ENCODE data around the gene ZNF423. TPM values are rescaled to one million over a fixed set of nuclear protein-coding genes. Genes with fewer than 3 reads are reported as not detected.

ZNF423 gene
- total RNA-seq, 1 donor from 2014 or later = 49.8 TPM

GRCh38 chr16:49600976-49601375 is 254.9 kb downstream of the ZNF423 start:
- no peaks in the 10 kb centered on the region for H3K27me3 Mint-ChIP-seq
- TF ChIP-seq, protein P1, sequence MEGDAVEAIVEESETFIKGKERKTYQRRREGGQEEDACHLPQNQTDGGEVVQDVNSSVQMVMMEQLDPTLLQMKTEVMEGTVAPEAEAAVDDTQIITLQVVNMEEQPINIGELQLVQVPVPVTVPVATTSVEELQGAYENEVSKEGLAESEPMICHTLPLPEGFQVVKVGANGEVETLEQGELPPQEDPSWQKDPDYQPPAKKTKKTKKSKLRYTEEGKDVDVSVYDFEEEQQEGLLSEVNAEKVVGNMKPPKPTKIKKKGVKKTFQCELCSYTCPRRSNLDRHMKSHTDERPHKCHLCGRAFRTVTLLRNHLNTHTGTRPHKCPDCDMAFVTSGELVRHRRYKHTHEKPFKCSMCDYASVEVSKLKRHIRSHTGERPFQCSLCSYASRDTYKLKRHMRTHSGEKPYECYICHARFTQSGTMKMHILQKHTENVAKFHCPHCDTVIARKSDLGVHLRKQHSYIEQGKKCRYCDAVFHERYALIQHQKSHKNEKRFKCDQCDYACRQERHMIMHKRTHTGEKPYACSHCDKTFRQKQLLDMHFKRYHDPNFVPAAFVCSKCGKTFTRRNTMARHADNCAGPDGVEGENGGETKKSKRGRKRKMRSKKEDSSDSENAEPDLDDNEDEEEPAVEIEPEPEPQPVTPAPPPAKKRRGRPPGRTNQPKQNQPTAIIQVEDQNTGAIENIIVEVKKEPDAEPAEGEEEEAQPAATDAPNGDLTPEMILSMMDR (IDR thresholded peaks at IDR 0.05; ENCODE audit: unreplicated experiment) = no peak
- no peaks in the 10 kb centered on the region for H3K36me3 Mint-ChIP-seq (ENCODE audit: insufficient read depth)
- no peaks in the 10 kb centered on the region for H3K9me3 Mint-ChIP-seq (ENCODE audit: low read depth)
- DNase-seq (ENCODE audit: low spot score, unreplicated experiment) = no peak
- H3K4me3 Mint-ChIP-seq (ENCODE audit: low read depth) = no peak overlapping the region
- no peak overlapping the region for H3K27ac Mint-ChIP-seq
- peaks cover 1% of the 10 kb centered on the region for H3K4me1 Mint-ChIP-seq (ENCODE audit: low read depth)

GRCh38 chr16:49600536-49600935 is 255.4 kb downstream of the ZNF423 start:
- no peaks in the 10 kb centered on the region for H3K27me3 Mint-ChIP-seq
- H3K27ac Mint-ChIP-seq = no peak overlapping the region
- TF ChIP-seq, protein P1 (IDR thresholded peaks at IDR 0.05; ENCODE audit: unreplicated experiment) = no peak
- DNase-seq (ENCODE audit: low spot score, unreplicated experiment) = no peak
- peaks cover 1% of the 10 kb centered on the region for H3K4me1 Mint-ChIP-seq (ENCODE audit: low read depth)
- no peaks in the 10 kb centered on the region for H3K36me3 Mint-ChIP-seq (ENCODE audit: insufficient read depth)
- H3K9me3 Mint-ChIP-seq (ENCODE audit: low read depth) = no peaks in the 10 kb centered on the region
- H3K4me3 Mint-ChIP-seq (ENCODE audit: low read depth) = no peak overlapping the region

GRCh38 chr16:49599704-49600103 is 256.2 kb downstream of the ZNF423 start:
- Mint-ChIP-seq H3K27me3 (no peaks in the 10 kb centered on the region), H3K9me3 (ENCODE audit: low read depth) (no peaks in the 10 kb centered on the region), H3K27ac (no peak overlapping the region), H3K4me3 (ENCODE audit: low read depth) (no peak overlapping the region), H3K4me1 (ENCODE audit: low read depth) (peaks cover 1% of the 10 kb centered on the region), H3K36me3 (ENCODE audit: insufficient read depth) (no peaks in the 10 kb centered on the region)
- no peak for DNase-seq (ENCODE audit: low spot score, unreplicated experiment)
- TF ChIP-seq, protein P1 (IDR thresholded peaks at IDR 0.05; ENCODE audit: unreplicated experiment) = no peak

DNA sequence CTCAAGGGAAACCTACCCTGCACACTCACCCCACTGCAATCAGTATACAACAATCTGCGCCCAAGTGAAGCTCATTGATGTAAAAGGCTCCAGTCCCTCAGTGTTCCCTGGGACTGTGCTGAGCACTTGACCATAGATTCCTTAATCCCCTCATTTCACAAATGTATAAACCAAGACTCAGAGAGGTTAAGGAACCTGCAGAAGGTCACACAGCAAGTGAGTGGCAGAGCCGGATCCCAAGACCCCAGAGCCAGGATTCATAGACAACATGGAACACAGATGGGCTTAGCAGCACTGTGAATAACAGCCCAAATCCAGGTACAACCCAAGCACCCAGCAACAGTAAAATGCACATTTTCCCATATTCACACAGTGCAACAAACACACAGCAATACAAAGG is 256.6 kb downstream of the ZNF423 start:
- no peak for DNase-seq (ENCODE audit: low spot score, unreplicated experiment)
- Mint-ChIP-seq H3K9me3 (ENCODE audit: low read depth) (no peaks in the 10 kb centered on the region), H3K4me1 (ENCODE audit: low read depth) (peaks cover 3% of the 10 kb centered on the region), H3K27ac (no peak overlapping the region), H3K27me3 (no peaks in the 10 kb centered on the region), H3K36me3 (ENCODE audit: insufficient read depth) (no peaks in the 10 kb centered on the region), H3K4me3 (ENCODE audit: low read depth) (no peak overlapping the region)
- TF ChIP-seq, protein P1 (IDR thresholded peaks at IDR 0.05; ENCODE audit: unreplicated experiment) = no peak

GRCh38 chr16:49598383-49599170 is 257.3 kb downstream of the ZNF423 start:
- Mint-ChIP-seq H3K9me3 (ENCODE audit: low read depth) (no peaks in the 10 kb centered on the region), H3K27ac (no peak overlapping the region), H3K4me1 (ENCODE audit: low read depth) (peaks cover 3% of the 10 kb centered on the region), H3K4me3 (ENCODE audit: low read depth) (no peak overlapping the region), H3K36me3 (ENCODE audit: insufficient read depth) (no peaks in the 10 kb centered on the region), H3K27me3 (no peaks in the 10 kb centered on the region)
- no peak for DNase-seq (ENCODE audit: low spot score, unreplicated experiment)
- TF ChIP-seq, protein P1 (IDR thresholded peaks at IDR 0.05; ENCODE audit: unreplicated experiment) = no peak
